GM12878 (cell line): ENCODE data around the gene NOS2. TPM values are rescaled to one million over a fixed set of nuclear protein-coding genes. Genes with fewer than 3 reads are reported as not detected.

Experiments
- ATAC-seq: fragments of 200-7000 bp; cut with Tn5 transposase; 3 replicates; pipeline ENCODE4 v1.9.1; 2020; ENCODE audit warnings: mild to moderate bottlenecking, moderate library complexity
- BruUV-seq: library from RNA; stranded (reverse); fragments of 400-500 nt; replicated peaks from 2 replicates; lab custom pipeline; 2021; lab: Mats Ljungman, UMichigan
- CTCF ChIA-PET: fragments of 300-600 bp; sonication (Branson Sonifier 250); formaldehyde crosslinking; extraction: SDS; loops from one replicate; lab custom pipeline; 2021; ENCODE audit warnings: inconsistent platforms; lab: Yijun Ruan, JAX
- POLR2A ChIA-PET: fragments of 350-600 bp; formaldehyde crosslinking; extraction: SDS; loops from one replicate; lab custom pipeline; 2021; ENCODE audit warnings: inconsistent platforms; lab: Charles Lee
- RAD21 ChIA-PET: fragments of 300-600 bp; sonication (Branson Sonifier 250); formaldehyde crosslinking; loops from one replicate; lab custom pipeline; 2023; ENCODE audit warnings: antibody characterized with exemption; ENCODE audit not compliant: unreplicated experiment; lab: Charles Lee
- SMC1A ChIA-PET: fragments of 300-600 bp; sonication (Branson Sonifier 250); formaldehyde crosslinking; loops from one replicate; lab custom pipeline; 2023; ENCODE audit not compliant: unreplicated experiment, uncharacterized antibody; lab: Charles Lee
- DNase-seq: peaks from one replicate; pipeline ENCODE4 v3.0.0-alpha.2; 2011; ENCODE audit warnings: low read depth, low spot score
- FAIRE-seq: peaks from 3 replicates; lab custom pipeline; 2011; peaks lifted over from hg19 to GRCh38; lab: Jason Lieb, UNC
- H2AFZ ChIP-seq: 2 replicates; pipeline ENCODE4 v1.6.0; 2011; ENCODE audit warnings: low read depth, low read length, control low read depth; ENCODE audit not compliant: control insufficient read depth
- H3K27ac ChIP-seq: 2 replicates; pipeline ENCODE4 v1.5.1; 2011; ENCODE audit warnings: control low read depth; ENCODE audit not compliant: control insufficient read depth, insufficient read depth
- H3K27me3 ChIP-seq, 2 experiments: replicated peaks in 1 of 2; 2 replicates each; pipeline versions ENCODE4 v1.6.0 to v1.6.1; 2011; ENCODE audit warnings: low read length in 1 of 2; ENCODE audit not compliant: control insufficient read depth in 2 of 2, insufficient read depth in 2 of 2
- H3K36me3 ChIP-seq, 2 experiments: 2 replicates each; pipeline ENCODE4 v1.5.1; 2011; ENCODE audit warnings: low read length in 1 of 2; ENCODE audit not compliant: control insufficient read depth in 2 of 2, insufficient read depth in 2 of 2
- H3K4me1 ChIP-seq: 2 replicates; pipeline ENCODE4 v1.6.1; 2011; ENCODE audit warnings: mild to moderate bottlenecking, low read length, moderate library complexity, mixed read lengths; ENCODE audit not compliant: control insufficient read depth, insufficient read depth
- H3K4me2 ChIP-seq: 2 replicates; pipeline ENCODE4 v1.6.0; 2011; ENCODE audit warnings: control low read depth; ENCODE audit not compliant: control insufficient read depth, insufficient read depth
- H3K4me3 ChIP-seq: fragments of 200-600 bp; sonication (generic); 2 replicates; pipeline ENCODE4 v1.5.1; 2016
- H3K79me2 ChIP-seq: 2 replicates; pipeline ENCODE4 v1.6.0; 2011; ENCODE audit warnings: low read length; ENCODE audit not compliant: control insufficient read depth, insufficient read depth
- H3K9ac ChIP-seq: 2 replicates; pipeline ENCODE4 v1.8.0; 2011; ENCODE audit warnings: low read length, control low read depth, mixed read lengths; ENCODE audit not compliant: control insufficient read depth, insufficient read depth
- H3K9me3 ChIP-seq: replicated peaks from 3 replicates; pipeline ENCODE4 v1.5.1; 2011; ENCODE audit warnings: mild to moderate bottlenecking, low read length; ENCODE audit not compliant: control insufficient read depth, insufficient read depth
- H4K20me1 ChIP-seq: 2 replicates; pipeline ENCODE4 v1.6.0; 2011; ENCODE audit not compliant: control insufficient read depth, insufficient read depth
- BCL11A ChIP-seq: IDR thresholded peaks from 2 replicates; pipeline ENCODE4 v1.6.1; 2011; ENCODE audit warnings: low read depth, low read length
- BRCA1 ChIP-seq: IDR thresholded peaks from 2 replicates; pipeline ENCODE4 v1.6.1; 2011; ENCODE audit warnings: low read depth, low read length, improper control_type of control experiment
- CREM ChIP-seq: IDR thresholded peaks from 2 replicates; pipeline ENCODE4 v1.6.1; 2014; ENCODE audit warnings: antibody characterized with exemption, low read depth
- EP300 ChIP-seq, 2 experiments: fragments of 150-350 bp in 1 of 2; IDR thresholded peaks; 2 replicates each; pipeline ENCODE4 v1.6.1; 2011 to 2012; ENCODE audit warnings: low read depth in 2 of 2, low read length in 2 of 2, borderline replicate concordance in 1 of 2, improper control_type of control experiment in 1 of 2, inconsistent platforms in 1 of 2; ENCODE audit not compliant: control insufficient read depth in 1 of 2
- NFYB ChIP-seq: IDR thresholded peaks from 2 replicates; pipeline ENCODE4 v1.6.1; 2011; ENCODE audit warnings: low read depth, mild to moderate bottlenecking, low read length, improper control_type of control experiment, moderate library complexity; ENCODE audit not compliant: insufficient read depth
- NR2C1 ChIP-seq: fragments of 450-650 bp; IDR thresholded peaks from 2 replicates; pipeline ENCODE4 v1.6.1; 2017; ENCODE audit warnings: antibody characterized with exemption, mild to moderate bottlenecking, moderate library complexity
- NR2C2 ChIP-seq: IDR thresholded peaks from 2 replicates; pipeline ENCODE4 v1.6.1; 2011; ENCODE audit warnings: borderline replicate concordance, low read depth; ENCODE audit not compliant: control insufficient read depth, insufficient read length
- NRF1 ChIP-seq: conservative IDR thresholded peaks from 2 replicates; pipeline ENCODE4 v1.6.1; 2011; ENCODE audit warnings: mild to moderate bottlenecking, low read depth, low read length, improper control_type of control experiment
- PAX8 ChIP-seq: fragments of 450-650 bp; IDR thresholded peaks from 2 replicates; pipeline ENCODE4 v1.6.1; 2017; ENCODE audit warnings: mild to moderate bottlenecking, moderate library complexity
- SIX5 ChIP-seq: IDR thresholded peaks from 2 replicates; pipeline ENCODE4 v1.6.1; 2011; ENCODE audit warnings: mild to moderate bottlenecking, low read depth, low read length, moderate library complexity; ENCODE audit not compliant: severe bottlenecking
- SMARCA5 ChIP-seq: fragments of 450-650 bp; IDR thresholded peaks from 2 replicates; pipeline ENCODE4 v1.6.1; 2017; ENCODE audit warnings: mild to moderate bottlenecking
- SP1 ChIP-seq: IDR thresholded peaks from one replicate; pipeline ENCODE4 v1.6.1; 2011; ENCODE audit warnings: low read depth, low read length
- TAF1 ChIP-seq: IDR thresholded peaks from 2 replicates; pipeline ENCODE4 v1.6.1; 2011; ENCODE audit warnings: mild to moderate bottlenecking, low read depth, low read length, borderline replicate concordance
- TARDBP ChIP-seq: IDR thresholded peaks from 2 replicates; pipeline ENCODE4 v1.6.1; 2016; ENCODE audit warnings: borderline replicate concordance
- YY1 ChIP-seq: IDR thresholded peaks from 2 replicates; pipeline ENCODE4 v1.6.1; 2011; ENCODE audit warnings: low read depth, mild to moderate bottlenecking, low read length
- WGBS: methylation state at CpG from one replicate; pipeline ENCODE4 v1.1.6; 2016; ENCODE audit warnings: low lambda C conversion rate; ENCODE audit not compliant: insufficient replicate concordance, insufficient coverage; ENCODE audit errors: missing lambda C conversion rate; 5-methylcytosine and 5-hydroxymethylcytosine counted together
- in situ Hi-C: fragments of 300-500 bp; cut with MboI; formaldehyde crosslinking; loops from 9 replicates; pipeline ENCODE4 v1.14.3; 2018; ENCODE audit warnings: mixed read lengths
- intact Hi-C: fragments of 100-400 bp; cut with micrococcal nuclease; formaldehyde crosslinking; loops from one replicate; pipeline ENCODE4 v1.14.2; 2022; ENCODE audit not compliant: unreplicated experiment
- polyA plus RNA-seq, 11 experiments: library from polyadenylated mRNA; depleted of rRNA in 4 of 11; unstranded in 6 of 11; stranded (reverse) in 5 of 11; fragments of >200 nt; fragmentation: Nextera tagmentation in 4 of 11; fragmentation: Illumina TruSeq in 1 of 11; extraction: Ambion mirVana in 4 of 11; extraction: Trizol in 1 of 11; gene quantifications; 1 replicate in 1 of 11; 2 replicates in 10 of 11; pipeline versions ENCODE4 v1.2.1 to v1.2.3, GENCODE V29; 2011 to 2016; ENCODE audit warnings: inconsistent platforms in 2 of 11, missing spikeins in 2 of 11, low read depth in 1 of 11
- total RNA-seq, 4 experiments: library from RNA; depleted of rRNA in 3 of 4; stranded (reverse); fragments of >200 nt in 3 of 4; fragmentation: Illumina TruSeq in 1 of 4; extraction: Trizol in 1 of 4; gene quantifications; 2 replicates each; pipeline versions ENCODE4 v1.2.1 to v1.2.3, GENCODE V29; 2013 to 2021
- TF ChIP-seq, protein P1 (sequence below): IDR thresholded peaks from 2 replicates; pipeline ENCODE4 v1.6.1; 2012; ENCODE audit warnings: low read length, inconsistent platforms
- TF ChIP-seq, protein P2 (sequence below): fragments of 450-650 bp; conservative IDR thresholded peaks from 2 replicates; pipeline ENCODE4 v1.6.1; 2017; ENCODE audit warnings: mild to moderate bottlenecking, moderate library complexity
- TF ChIP-seq, protein P3 (sequence below): IDR thresholded peaks from 2 replicates; pipeline ENCODE4 v1.6.1; 2011; ENCODE audit warnings: low read depth, mild to moderate bottlenecking, low read length, moderate library complexity, borderline replicate concordance; ENCODE audit errors: extremely low read depth
- TF ChIP-seq, protein P4 (sequence below): fragments of 450-650 bp; IDR thresholded peaks from 2 replicates; pipeline ENCODE4 v1.6.1; 2017; ENCODE audit warnings: mild to moderate bottlenecking, low read depth, inconsistent platforms; ENCODE audit not compliant: poor library complexity, severe bottlenecking

The NOS2 gene
- total and polyA plus RNA-seq, 10 of the 15 experiments (the other 5 are each of a cell fraction or from before 2014, with no cell fraction given): 0.01 to 0.05 (median 0.01) TPM; not detected in 7

DNA sequence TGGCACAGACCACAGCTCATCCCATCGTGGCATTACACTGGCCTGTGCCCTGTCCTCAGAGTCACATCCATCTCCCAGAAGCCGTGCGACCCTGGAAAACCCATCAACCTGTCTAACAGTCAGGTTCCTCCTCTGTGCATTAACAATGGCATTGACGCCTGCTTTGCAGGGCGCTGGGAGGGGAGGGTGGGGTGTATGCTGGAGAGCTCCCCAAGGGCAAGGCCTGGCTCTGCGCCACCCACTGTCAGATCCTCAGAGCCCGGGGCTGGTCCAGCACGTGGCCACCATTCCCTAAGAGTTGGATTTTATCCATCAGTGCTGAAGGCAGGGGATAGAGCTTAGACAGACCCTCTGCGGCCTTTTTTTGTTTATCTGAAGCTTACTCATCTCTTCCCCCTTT lies 28.7 kb downstream of the NOS2 start (continued):
- TF ChIP-seq TARDBP (no peak), PAX8 (no peak), CREM (no peak), SIX5 (no peak)
- TF ChIP-seq, protein P1, sequence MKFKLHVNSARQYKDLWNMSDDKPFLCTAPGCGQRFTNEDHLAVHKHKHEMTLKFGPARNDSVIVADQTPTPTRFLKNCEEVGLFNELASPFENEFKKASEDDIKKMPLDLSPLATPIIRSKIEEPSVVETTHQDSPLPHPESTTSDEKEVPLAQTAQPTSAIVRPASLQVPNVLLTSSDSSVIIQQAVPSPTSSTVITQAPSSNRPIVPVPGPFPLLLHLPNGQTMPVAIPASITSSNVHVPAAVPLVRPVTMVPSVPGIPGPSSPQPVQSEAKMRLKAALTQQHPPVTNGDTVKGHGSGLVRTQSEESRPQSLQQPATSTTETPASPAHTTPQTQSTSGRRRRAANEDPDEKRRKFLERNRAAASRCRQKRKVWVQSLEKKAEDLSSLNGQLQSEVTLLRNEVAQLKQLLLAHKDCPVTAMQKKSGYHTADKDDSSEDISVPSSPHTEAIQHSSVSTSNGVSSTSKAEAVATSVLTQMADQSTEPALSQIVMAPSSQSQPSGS: no peak

DNA sequence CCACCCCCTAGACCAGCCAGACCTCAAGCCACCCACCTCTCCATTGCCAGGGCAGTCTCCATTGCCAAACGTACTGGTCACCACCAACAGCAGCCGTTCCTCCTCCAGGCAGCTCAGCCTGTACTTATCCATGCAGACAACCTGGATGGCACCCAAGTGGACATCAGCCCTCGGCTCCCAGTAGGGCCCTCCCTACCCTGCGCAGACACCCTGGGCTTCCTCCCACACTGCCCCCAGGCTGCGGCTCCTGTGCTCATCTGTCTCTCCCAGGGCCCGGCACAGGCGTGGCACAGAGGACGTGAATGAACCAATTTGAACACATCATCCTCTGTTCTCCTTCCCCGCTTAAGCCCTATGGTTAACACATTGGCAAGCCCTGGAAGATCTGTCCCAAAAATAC lies 29.5 kb downstream of the NOS2 start:
- in situ Hi-C loops (no loop called here), intact Hi-C loops (no loop called here)
- H2AFZ ChIP-seq: no peak overlapping the region
- DNase-seq (no peak), ATAC-seq (no peak), FAIRE-seq (no peak)
- RAD21 ChIA-PET: no interaction called here
- H3K4me1 ChIP-seq: no peaks in the 10 kb centered on the region
- no peaks in the 10 kb centered on the region; a peak in 1 of 4 replicates for H3K27me3 ChIP-seq
- H3K9me3 ChIP-seq: no peaks in the 10 kb centered on the region
- H3K36me3 ChIP-seq: no peaks in the 10 kb centered on the region
- H3K79me2 ChIP-seq: no peaks in the 10 kb centered on the region
- POLR2A ChIA-PET: no interaction called here
- SMC1A ChIA-PET: no interaction called here
- no peak overlapping the region for H3K4me2 ChIP-seq
- no peak overlapping the region for H3K27ac ChIP-seq
- CTCF ChIA-PET: no interaction called here
- no TSS peak for BruUV-seq
- H3K4me3 ChIP-seq: no peak overlapping the region
- WGBS: 65% methylated on average over 9 of the region's 9 CpGs
- H4K20me1 ChIP-seq: no peaks in the 10 kb centered on the region
- H3K9ac ChIP-seq: no peak overlapping the region
- TF ChIP-seq, protein P2, sequence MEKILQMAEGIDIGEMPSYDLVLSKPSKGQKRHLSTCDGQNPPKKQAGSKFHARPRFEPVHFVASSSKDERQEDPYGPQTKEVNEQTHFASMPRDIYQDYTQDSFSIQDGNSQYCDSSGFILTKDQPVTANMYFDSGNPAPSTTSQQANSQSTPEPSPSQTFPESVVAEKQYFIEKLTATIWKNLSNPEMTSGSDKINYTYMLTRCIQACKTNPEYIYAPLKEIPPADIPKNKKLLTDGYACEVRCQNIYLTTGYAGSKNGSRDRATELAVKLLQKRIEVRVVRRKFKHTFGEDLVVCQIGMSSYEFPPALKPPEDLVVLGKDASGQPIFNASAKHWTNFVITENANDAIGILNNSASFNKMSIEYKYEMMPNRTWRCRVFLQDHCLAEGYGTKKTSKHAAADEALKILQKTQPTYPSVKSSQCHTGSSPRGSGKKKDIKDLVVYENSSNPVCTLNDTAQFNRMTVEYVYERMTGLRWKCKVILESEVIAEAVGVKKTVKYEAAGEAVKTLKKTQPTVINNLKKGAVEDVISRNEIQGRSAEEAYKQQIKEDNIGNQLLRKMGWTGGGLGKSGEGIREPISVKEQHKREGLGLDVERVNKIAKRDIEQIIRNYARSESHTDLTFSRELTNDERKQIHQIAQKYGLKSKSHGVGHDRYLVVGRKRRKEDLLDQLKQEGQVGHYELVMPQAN: no peak
- TF ChIP-seq SP1 (no peak), NFYB (no peak), SIX5 (no peak), TAF1 (no peak), NR2C1 (no peak), NR2C2 (no peak), EP300 (IDR thresholded peaks at IDR 0.05; ENCODE audit: borderline replicate concordance in 1 of 2, control insufficient read depth in 1 of 2, low read depth in 2 of 2, low read length in 2 of 2) (no peak), BCL11A (no peak), YY1 (no peak), BRCA1 (no peak), NRF1 (no peak), SMARCA5 (no peak)
- TF ChIP-seq, protein P3, sequence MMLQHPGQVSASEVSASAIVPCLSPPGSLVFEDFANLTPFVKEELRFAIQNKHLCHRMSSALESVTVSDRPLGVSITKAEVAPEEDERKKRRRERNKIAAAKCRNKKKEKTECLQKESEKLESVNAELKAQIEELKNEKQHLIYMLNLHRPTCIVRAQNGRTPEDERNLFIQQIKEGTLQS: no peak
- TF ChIP-seq, protein P4, sequence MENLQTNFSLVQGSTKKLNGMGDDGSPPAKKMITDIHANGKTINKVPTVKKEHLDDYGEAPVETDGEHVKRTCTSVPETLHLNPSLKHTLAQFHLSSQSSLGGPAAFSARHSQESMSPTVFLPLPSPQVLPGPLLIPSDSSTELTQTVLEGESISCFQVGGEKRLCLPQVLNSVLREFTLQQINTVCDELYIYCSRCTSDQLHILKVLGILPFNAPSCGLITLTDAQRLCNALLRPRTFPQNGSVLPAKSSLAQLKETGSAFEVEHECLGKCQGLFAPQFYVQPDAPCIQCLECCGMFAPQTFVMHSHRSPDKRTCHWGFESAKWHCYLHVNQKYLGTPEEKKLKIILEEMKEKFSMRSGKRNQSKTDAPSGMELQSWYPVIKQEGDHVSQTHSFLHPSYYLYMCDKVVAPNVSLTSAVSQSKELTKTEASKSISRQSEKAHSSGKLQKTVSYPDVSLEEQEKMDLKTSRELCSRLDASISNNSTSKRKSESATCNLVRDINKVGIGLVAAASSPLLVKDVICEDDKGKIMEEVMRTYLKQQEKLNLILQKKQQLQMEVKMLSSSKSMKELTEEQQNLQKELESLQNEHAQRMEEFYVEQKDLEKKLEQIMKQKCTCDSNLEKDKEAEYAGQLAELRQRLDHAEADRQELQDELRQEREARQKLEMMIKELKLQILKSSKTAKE: no peak
